Subcutaneous adipose tissue (tissue), 4 donors: ENCODE measurements around the gene TPSG1. TPM values are rescaled to one million over a fixed set of nuclear protein-coding genes. Genes with fewer than 3 reads are reported as not detected.

Experiments used
- CTCF ChIP-seq: fragments of 450-650 bp; IDR thresholded peaks from one replicate; pipeline ENCODE4 v1.5.1; 2016; ENCODE audit warnings: low read depth, mild to moderate bottlenecking, control low read depth, antibody characterized with exemption, moderate library complexity
- total RNA-seq, 4 donors: library from RNA; depleted of rRNA; stranded (reverse); fragments of >200 nt; gene quantifications; one replicate each; pipeline ENCODE4 v1.1.0, GENCODE V29; 2016

TPSG1 gene
- total RNA-seq: 1 to 10 TPM in 1 of 4 donors, not detected in 3; 2.4 TPM

- TF ChIP-seq CTCF: no peak
These were observed at the start of gene TPSG1 for GRCh38 chr16:1225051-1225451. Gene TPSG1 (minus strand): TSS chr16:1225268. CDS start chr16:1225252, 16 bp downstream.

- no peak for TF ChIP-seq CTCF
These were observed 49.7 kb upstream of the TPSG1 start for GRCh38 chr16:1274767-1275166.

GRCh38 chr16:1273816-1274215 is 48.7 kb upstream of the TPSG1 start:
- TF ChIP-seq CTCF: no peak

GRCh38 chr16:1272453-1273198 is 47.6 kb upstream of the TPSG1 start:
- TF ChIP-seq CTCF: no peak

- TF ChIP-seq CTCF: no peak
These were observed 46.3 kb upstream of the TPSG1 start for GRCh38 chr16:1271380-1271723.

GRCh38 chr16:1265826-1266225 is 40.8 kb upstream of the TPSG1 start:
- TF ChIP-seq CTCF: no peak

GRCh38 chr16:1265090-1265630 is 40.1 kb upstream of the TPSG1 start:
- TF ChIP-seq CTCF: no peak
